ENCODE measurements around the gene CYTL1.

Gene CYTL1

DNA sequence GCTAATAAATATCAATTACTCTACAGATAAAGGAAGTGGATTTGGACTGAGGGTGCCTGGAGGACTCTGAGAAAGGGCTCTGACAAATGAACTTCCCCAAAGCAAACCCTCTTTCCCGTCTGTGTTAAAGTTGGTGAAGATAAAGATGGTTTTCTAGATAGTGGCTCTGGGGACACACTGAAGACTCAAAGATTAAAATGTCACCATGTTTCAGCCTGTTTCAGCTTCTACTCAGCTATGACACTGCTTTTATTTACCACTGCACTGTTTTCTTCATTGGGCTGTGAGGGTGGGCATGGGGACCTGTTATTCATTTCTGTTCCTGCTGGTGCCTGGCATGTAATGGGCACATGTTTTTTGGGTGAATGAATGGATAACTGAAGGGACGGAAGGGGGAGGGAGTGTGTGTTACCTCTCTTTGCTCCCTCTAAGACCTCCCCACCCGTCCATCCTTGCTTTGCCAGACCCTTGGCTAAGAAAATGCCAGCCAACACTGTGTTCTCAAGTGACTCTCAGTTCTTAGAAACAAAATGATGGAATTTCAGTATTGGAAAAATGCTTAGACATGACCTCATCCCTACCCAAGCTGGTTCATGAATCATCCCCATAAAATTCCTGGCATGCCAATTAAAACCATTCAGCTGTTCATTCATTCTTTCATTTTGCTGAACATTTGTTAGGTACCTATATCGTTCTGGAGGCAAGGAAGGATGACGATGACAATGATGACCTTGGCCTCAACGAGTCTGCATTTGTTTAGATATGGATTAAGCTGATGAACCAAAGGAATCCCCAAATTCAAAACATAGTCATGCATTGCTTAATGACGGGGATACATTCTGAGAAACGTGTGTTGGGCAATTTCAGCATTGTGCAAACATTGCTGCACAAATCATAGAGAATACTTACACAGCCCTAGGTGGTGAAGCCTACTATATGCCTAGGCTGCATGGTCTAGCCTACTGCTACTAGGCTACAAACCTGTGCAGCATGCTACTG lies 18.6 kb upstream of the CYTL1 start:
- in situ Hi-C loops (cut with HindIII; ENCODE audit: low pct_ligation_motif_present, low pct_unique_long_range_greater_than_20kb, low sequenced_read_pairs): no loop called here
- peak; percentile 95 for DNase-seq

DNA sequence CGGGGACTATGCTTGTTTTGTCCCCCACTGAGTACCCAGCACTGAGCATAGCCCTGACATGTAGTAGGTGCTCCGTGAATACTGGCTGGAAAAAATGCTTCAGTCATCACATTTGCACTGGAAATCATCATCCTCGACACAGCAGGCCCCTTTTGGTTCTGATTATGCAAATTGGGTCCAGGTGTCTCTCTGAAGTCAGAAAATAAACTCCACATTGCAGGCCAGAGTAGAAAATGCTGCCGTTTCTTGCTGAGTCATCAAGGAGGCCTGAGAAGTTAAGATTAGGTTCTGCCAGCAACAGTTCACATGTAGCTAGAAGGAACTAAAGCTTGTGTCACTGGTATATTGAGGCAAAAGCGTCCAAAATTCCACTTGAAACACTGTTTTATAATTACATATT lies 17.0 kb upstream of the CYTL1 start:
- in situ Hi-C loops (cut with HindIII; ENCODE audit: low pct_ligation_motif_present, low pct_unique_long_range_greater_than_20kb, low sequenced_read_pairs): no loop called here
- peak; percentile 18 for DNase-seq

DNA sequence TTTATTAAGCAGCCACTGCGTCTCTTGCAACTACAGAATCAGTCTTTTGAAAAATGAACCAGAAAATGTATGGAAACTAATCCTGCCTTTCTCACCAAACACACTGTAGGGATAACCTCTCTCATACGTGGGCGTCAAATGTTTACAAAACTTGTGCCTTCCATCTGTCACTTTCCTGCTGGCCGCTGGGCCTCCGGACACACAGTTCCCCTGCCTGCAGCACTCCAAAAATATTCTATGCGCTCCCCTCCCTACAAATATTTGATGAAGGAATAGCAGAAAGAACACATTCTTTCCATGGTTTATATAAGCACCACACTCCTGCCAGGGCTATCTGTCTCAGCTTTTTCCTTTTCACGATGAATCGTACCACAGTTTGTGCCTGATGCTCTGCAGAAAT lies 14.9 kb upstream of the CYTL1 start:
- DNase-seq: no peak
- in situ Hi-C loops (cut with HindIII; ENCODE audit: low pct_ligation_motif_present, low pct_unique_long_range_greater_than_20kb, low sequenced_read_pairs): no loop called here

DNA sequence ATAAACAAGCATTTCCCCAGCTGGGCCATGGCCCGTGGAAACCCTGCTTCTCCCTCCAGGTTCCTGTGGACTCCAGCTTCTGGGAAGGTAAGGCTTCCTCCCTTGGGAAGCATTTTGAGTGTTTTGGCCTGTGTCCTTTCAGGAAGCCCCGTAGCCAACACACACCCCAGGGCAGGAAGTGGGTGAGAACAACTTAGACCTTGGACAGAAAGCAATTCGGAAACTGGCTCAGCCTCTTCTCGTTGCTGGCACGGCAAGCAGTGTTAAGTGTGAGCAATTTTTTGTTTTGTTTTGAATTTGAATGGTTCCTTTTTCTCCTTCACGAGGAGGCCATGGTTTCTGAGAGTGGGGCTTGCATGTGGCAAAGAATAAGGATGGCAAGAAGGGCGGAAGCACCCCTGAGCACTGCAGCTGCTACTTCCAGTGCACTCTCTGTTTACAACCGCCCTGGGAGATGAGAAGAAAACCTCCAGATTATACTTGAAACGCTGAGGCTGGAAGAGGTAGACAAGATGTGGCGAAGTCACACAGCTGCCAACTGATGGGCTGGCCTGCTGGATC lies 14.1 kb upstream of the CYTL1 start:
- in situ Hi-C loops (cut with HindIII; ENCODE audit: low pct_ligation_motif_present, low pct_unique_long_range_greater_than_20kb, low sequenced_read_pairs): no loop called here
- DNase-seq: no peak

- in situ Hi-C loops (cut with HindIII; ENCODE audit: low pct_ligation_motif_present, low pct_unique_long_range_greater_than_20kb, low sequenced_read_pairs): no loop called here
- DNase-seq: no peak
Observed at GRCh38 chr4:5032813-5033212, 13.6 kb upstream of the CYTL1 start.

- in situ Hi-C loops (cut with HindIII; ENCODE audit: low pct_ligation_motif_present, low pct_unique_long_range_greater_than_20kb, low sequenced_read_pairs): no loop called here
- no peak for DNase-seq
Observed at GRCh38 chr4:5030927-5031326, 11.7 kb upstream of the CYTL1 start.

- no peak for DNase-seq
- in situ Hi-C loops (cut with HindIII; ENCODE audit: low pct_ligation_motif_present, low pct_unique_long_range_greater_than_20kb, low sequenced_read_pairs): no loop called here
Observed at GRCh38 chr4:5030221-5030620, 11.0 kb upstream of the CYTL1 start.

GRCh38 chr4:5029447-5029846 lies 10.2 kb upstream of the CYTL1 start:
- in situ Hi-C loops (cut with HindIII; ENCODE audit: low pct_ligation_motif_present, low pct_unique_long_range_greater_than_20kb, low sequenced_read_pairs): no loop called here
- no peak for DNase-seq

GRCh38 chr4:5028480-5028879 lies 9.2 kb upstream of the CYTL1 start:
- no peak for DNase-seq
- in situ Hi-C loops (cut with HindIII; ENCODE audit: low pct_ligation_motif_present, low pct_unique_long_range_greater_than_20kb, low sequenced_read_pairs): no loop called here

GRCh38 chr4:5027346-5027745 lies 8.1 kb upstream of the CYTL1 start:
- in situ Hi-C loops (cut with HindIII; ENCODE audit: low pct_ligation_motif_present, low pct_unique_long_range_greater_than_20kb, low sequenced_read_pairs): no loop called here
- no peak for DNase-seq

- DNase-seq: no peak
- in situ Hi-C loops (cut with HindIII; ENCODE audit: low pct_ligation_motif_present, low pct_unique_long_range_greater_than_20kb, low sequenced_read_pairs): no loop called here
Observed at GRCh38 chr4:5026371-5026770, 7.1 kb upstream of the CYTL1 start.

GRCh38 chr4:5024673-5025072 lies 5.4 kb upstream of the CYTL1 start:
- DNase-seq: no peak
- in situ Hi-C loops (cut with HindIII; ENCODE audit: low pct_ligation_motif_present, low pct_unique_long_range_greater_than_20kb, low sequenced_read_pairs): no loop called here

DNA sequence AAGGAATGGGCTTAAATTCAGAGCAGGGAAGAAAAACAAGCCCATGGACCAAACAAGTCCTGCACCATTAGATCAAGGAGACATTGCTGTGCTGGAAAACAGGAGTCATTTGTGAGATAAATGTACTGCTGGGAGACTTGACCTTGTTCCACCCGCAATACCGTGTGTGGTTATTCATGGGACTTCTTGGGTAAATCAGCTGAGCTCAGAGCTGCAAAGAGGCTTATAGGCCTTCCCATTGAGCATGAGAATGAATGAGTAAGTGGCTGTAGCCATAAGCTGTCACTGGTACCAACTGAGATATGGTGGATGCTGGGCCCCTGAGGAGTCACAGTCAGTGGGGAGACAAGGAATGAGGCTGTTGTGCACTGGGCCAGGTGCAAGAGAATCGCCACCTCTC lies 2.3 kb upstream of the CYTL1 start:
- DNase-seq: no peak
- in situ Hi-C loops (cut with HindIII; ENCODE audit: low pct_ligation_motif_present, low pct_unique_long_range_greater_than_20kb, low sequenced_read_pairs): no loop called here

GRCh38 chr4:5020341-5020740 lies 1.1 kb upstream of the CYTL1 start:
- in situ Hi-C loops (cut with HindIII; ENCODE audit: low pct_ligation_motif_present, low pct_unique_long_range_greater_than_20kb, low sequenced_read_pairs): no loop called here
- no peak for DNase-seq

DNA sequence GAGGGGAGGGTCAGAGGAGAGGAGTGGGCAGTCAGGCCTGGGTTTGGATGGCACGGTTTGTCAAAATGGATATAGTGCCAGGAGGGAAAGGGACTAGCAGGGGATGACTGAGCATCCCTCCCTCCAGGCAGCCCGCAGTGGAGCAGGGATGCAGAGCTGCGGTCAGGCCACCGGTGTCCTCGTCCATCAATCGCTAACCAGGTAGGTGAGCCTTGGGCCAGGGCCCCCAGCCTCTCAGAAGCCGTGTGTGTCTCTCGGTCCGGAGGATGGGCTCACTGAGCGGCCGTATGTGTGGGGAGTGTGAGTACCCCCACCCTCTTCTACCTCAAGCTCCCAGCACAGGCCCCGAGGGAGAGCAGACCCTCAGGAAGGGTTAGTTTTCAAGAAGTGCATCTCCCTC lies 538 bp upstream of the CYTL1 start:
- in situ Hi-C loops (cut with HindIII; ENCODE audit: low pct_ligation_motif_present, low pct_unique_long_range_greater_than_20kb, low sequenced_read_pairs): no loop called here
- no peak for DNase-seq

- in situ Hi-C loops (cut with HindIII; ENCODE audit: low pct_ligation_motif_present, low pct_unique_long_range_greater_than_20kb, low sequenced_read_pairs): no loop called here
- DNase-seq: no peak
Observed at GRCh38 chr4:5018603-5019002, 655 bp downstream of the CYTL1 start.

DNA sequence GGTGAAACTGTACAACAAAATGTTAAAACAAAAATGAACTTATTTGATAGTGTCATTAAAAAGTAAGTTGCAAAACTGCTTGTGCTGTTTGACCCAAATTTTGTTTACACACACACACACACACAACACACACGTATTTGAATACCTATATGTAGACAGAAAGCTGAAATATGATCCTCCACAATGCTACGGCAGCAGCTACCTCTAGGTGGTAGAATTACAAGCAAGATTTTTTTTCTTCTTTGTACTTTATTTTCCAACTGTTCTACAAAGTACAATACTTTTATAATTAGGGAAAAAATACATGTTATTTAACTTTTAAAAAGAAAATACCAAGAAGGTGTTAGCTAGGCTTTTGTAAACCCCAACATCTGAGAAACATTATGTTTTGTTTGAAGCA lies 1.2 kb downstream of the CYTL1 start:
- no peak for DNase-seq

DNA sequence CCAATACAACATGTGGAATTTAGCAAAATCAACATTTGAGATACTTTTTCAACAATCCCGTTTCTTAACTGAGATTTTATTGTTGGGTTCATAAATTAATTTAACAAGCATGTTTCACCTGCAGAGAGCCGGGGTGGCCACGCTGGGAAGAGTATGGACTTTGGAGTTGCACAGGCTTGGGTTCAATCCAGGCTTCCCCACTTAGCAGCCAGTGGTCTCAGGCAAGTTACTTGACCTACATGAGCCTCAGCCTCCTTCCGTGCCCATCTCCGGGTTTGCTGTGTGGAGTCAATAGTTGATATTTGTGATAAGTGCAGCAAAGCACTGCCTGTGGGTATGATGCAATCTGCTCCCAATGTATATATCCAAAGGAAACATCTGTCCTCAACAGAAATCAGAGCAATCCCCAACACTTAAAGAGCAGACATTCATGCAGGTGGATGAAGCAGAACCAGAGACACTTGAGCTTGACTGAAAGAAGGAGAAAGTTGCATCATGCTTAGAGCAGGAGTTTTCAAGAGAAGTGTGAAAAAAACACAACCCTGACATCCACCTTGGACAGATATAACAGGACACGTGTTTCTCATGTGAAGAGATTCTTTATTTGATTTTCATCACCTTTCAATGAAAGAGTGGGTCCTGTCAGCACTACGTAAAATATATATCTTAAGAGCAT lies 5.1 kb downstream of the CYTL1 start:
- no peak for DNase-seq
- in situ Hi-C loops (cut with HindIII; ENCODE audit: low pct_ligation_motif_present, low pct_unique_long_range_greater_than_20kb, low sequenced_read_pairs): no loop called here

More for the DNA sequence above, 1.2 kb downstream of the CYTL1 start:
- in situ Hi-C loops (cut with HindIII; ENCODE audit: low pct_ligation_motif_present, low pct_unique_long_range_greater_than_20kb, low sequenced_read_pairs): no loop called here

GRCh38 chr4:5012958-5013357 lies 6.3 kb downstream of the CYTL1 start:
- in situ Hi-C loops (cut with HindIII; ENCODE audit: low pct_ligation_motif_present, low pct_unique_long_range_greater_than_20kb, low sequenced_read_pairs): no loop called here
- DNase-seq: no peak

Data from ACHN (cell line).